Adrenal gland (tissue), 12 donors: Measurements from ENCODE around the gene HOTAIR. TPM values are rescaled to one million over a fixed set of nuclear protein-coding genes. Genes with fewer than 3 reads are reported as not detected.

Source experiments
- DNase-seq, 7 donors: peaks; one replicate each; pipeline ENCODE4 v3.0.0-alpha.2; 2019 to 2020
- H3K27ac ChIP-seq, 5 donors: fragments of 200-600 bp; sonication (generic) in 4 of 5; 1 replicate in 3 of 5; 2 replicates in 2 of 5; pipeline versions ENCODE4 v1.5.1 to v1.8.0; 2016 to 2020; ENCODE audit warnings: mild to moderate bottlenecking in 1 of 5
- H3K27me3 ChIP-seq: fragments of 200-600 bp; 2 replicates; pipeline ENCODE4 v1.8.0; 2021
- H3K36me3 ChIP-seq, 2 donors: fragments of 200-600 bp; replicated peaks in 1 of 2; 1 replicate in 1 of 2; 2 replicates in 1 of 2; pipeline versions ENCODE4 v1.5.1 to v1.8.0; 2018 to 2022
- H3K4me1 ChIP-seq, 2 donors: fragments of 200-600 bp; replicated peaks in 1 of 2; 1 replicate in 1 of 2; 2 replicates in 1 of 2; pipeline versions ENCODE4 v1.5.1 to v1.8.0; 2018 to 2021
- H3K4me3 ChIP-seq, 4 donors: fragments of 200-600 bp; sonication (generic) in 3 of 4; one replicate each; pipeline ENCODE4 v1.5.1; 2016 to 2018
- H3K9me3 ChIP-seq, 3 donors: fragments of 200-600 bp; sonication (generic) in 1 of 3; replicated peaks in 1 of 3; 1 replicate in 2 of 3; 2 replicates in 1 of 3; pipeline versions ENCODE4 v1.5.1 to v1.8.0; 2016 to 2021
- CTCF ChIP-seq, 6 experiments: fragments of 450-650 bp in 4 of 6; fragments of 200-600 bp in 2 of 6; sonication (generic) in 1 of 6; IDR thresholded peaks; 1 replicate in 5 of 6; 2 replicates in 1 of 6; pipeline versions ENCODE4 v1.5.1 to v1.8.0; 2016 to 2021; ENCODE audit warnings: antibody characterized with exemption in 6 of 6, mild to moderate bottlenecking in 2 of 6, moderate library complexity in 1 of 6
- POLR2A ChIP-seq, 2 donors: fragments of 450-650 bp; IDR thresholded peaks; one replicate each; pipeline ENCODE4 v1.6.1; 2017; ENCODE audit warnings: antibody characterized with exemption in 2 of 2, mild to moderate bottlenecking in 2 of 2, moderate library complexity in 1 of 2
- WGBS, 4 donors: extraction: QIAGEN DNeasy Blood & Tissue Kit in 2 of 4; methylation state at CpG; one replicate each; pipeline versions ENCODE4 v1.1.5 to v1.1.7; 2013 to 2017; 5-methylcytosine and 5-hydroxymethylcytosine counted together
- intact Hi-C, 2 donors: fragments of 100-400 bp; cut with DNase I; formaldehyde crosslinking; loops; one replicate each; pipeline versions ENCODE4 v1.14.1 to v1.15.0; 2022 to 2023
- polyA plus RNA-seq, 3 donors: library from polyadenylated mRNA; stranded (reverse); fragments of 200-250 nt in 2 of 3; fragments of 350-450 nt in 1 of 3; fragmentation: Illumina TruSeq in 1 of 3; extraction: RNeasy Lipid Tissue Mini Kit (QIAGEN cat#74804) in 1 of 3; gene quantifications; one replicate each; pipeline ENCODE4 v1.2.3, GENCODE V29; 2013 to 2014
- total RNA-seq, 9 donors: library from RNA; depleted of rRNA in 4 of 9; stranded (reverse); fragments of >200 nt in 4 of 9; fragments of 120-200 nt in 1 of 9; fragmentation: NEBNext Ultra II Directional in 1 of 9; extraction: Animal tissue kit (Norgen Biotek cat#: 25700) in 1 of 9; gene quantifications; one replicate each; pipeline versions ENCODE4 v1.1.0 to v1.2.4, GENCODE V29; 2013 to 2023
- donor health status: healthy with polysubstance abuse.
- donor health status: Bipolar disorder and iron deficiency.
- donor health status: DM: yes; HTN: yes; CAD: no.
- donor health status: DM: no; HTN: no; CAD: no.
- donor health status: DM: no; HTN: no; CAD: no.
- donor health status: DM: yes; HTN: yes; CAD: no.

The HOTAIR gene
- total and polyA plus RNA-seq, 12 donors = not detected

- no peaks in the 10 kb centered on the region for H3K36me3 ChIP-seq
- no peaks in the 10 kb centered on the region for H3K4me1 ChIP-seq
- intact Hi-C loops = no loop called here
- H3K27ac ChIP-seq = no peak overlapping the region
- TF ChIP-seq POLR2A (IDR thresholded peaks at IDR 0.05) = no peak
- no peak for TF ChIP-seq CTCF (IDR thresholded peaks at IDR 0.05)
- WGBS, 4 donors = 14 to 20% (median 17%) methylated on average over 12 of the region's 12 CpGs
- no peak for DNase-seq
- H3K4me3 ChIP-seq = no peak overlapping the region
- H3K27me3 ChIP-seq = peaks cover 94% of the 10 kb centered on the region
- no peaks in the 10 kb centered on the region for H3K9me3 ChIP-seq
Observed at GRCh38 chr12:53937099-53937498, 37.7 kb downstream of the HOTAIR start.

- no peaks in the 10 kb centered on the region for H3K9me3 ChIP-seq
- no peaks in the 10 kb centered on the region for H3K36me3 ChIP-seq
- H3K4me1 ChIP-seq = no peaks in the 10 kb centered on the region
- H3K27me3 ChIP-seq = peaks cover 94% of the 10 kb centered on the region
- WGBS, 4 donors = 15 to 16% (median 15%) methylated on average over 49 of the region's 49 CpGs
- DNase-seq = no peak
- intact Hi-C loops = no loop called here
- TF ChIP-seq CTCF (IDR thresholded peaks at IDR 0.05) = no peak
- no peak for TF ChIP-seq POLR2A (IDR thresholded peaks at IDR 0.05)
- H3K4me3 ChIP-seq = no peak overlapping the region
- no peak overlapping the region for H3K27ac ChIP-seq
Observed at GRCh38 chr12:53935383-53936341, 39.1 kb downstream of the HOTAIR start.

GRCh38 chr12:53932915-53933314 lies 41.8 kb downstream of the HOTAIR start:
- Histone ChIP-seq H3K36me3 (no peaks in the 10 kb centered on the region), H3K27me3 (peaks cover 94% of the 10 kb centered on the region), H3K4me3 (no peak overlapping the region), H3K9me3 (no peaks in the 10 kb centered on the region), H3K4me1 (no peaks in the 10 kb centered on the region), H3K27ac (no peak overlapping the region)
- no peak for DNase-seq
- intact Hi-C loops = no loop called here
- TF ChIP-seq CTCF (IDR thresholded peaks at IDR 0.05) (no peak), POLR2A (IDR thresholded peaks at IDR 0.05) (no peak)
- 35 to 57% (median 46%) methylated on average over 4 of the region's 4 CpGs for WGBS, 4 donors

GRCh38 chr12:53931844-53932581 lies 42.7 kb downstream of the HOTAIR start:
- intact Hi-C loops = no loop called here
- Histone ChIP-seq H3K4me3 (no peak overlapping the region), H3K27ac (no peak overlapping the region), H3K9me3 (no peaks in the 10 kb centered on the region), H3K4me1 (no peaks in the 10 kb centered on the region), H3K27me3 (peaks cover 94% of the 10 kb centered on the region), H3K36me3 (no peaks in the 10 kb centered on the region)
- TF ChIP-seq POLR2A (IDR thresholded peaks at IDR 0.05) (no peak), CTCF (IDR thresholded peaks at IDR 0.05) (no peak)
- 31 to 45% (median 36%) methylated on average over 4 of the region's 4 CpGs for WGBS, 4 donors
- DNase-seq = no peak
